ENCODE results near the gene CARD10.
"Not testable (repeated sequence)": the region's sequence is repeated elsewhere in the genome, so short reads cannot be mapped to it uniquely, and the experiment has no call there.

Gene CARD10

GRCh38 chr22:37552524-37553163, 33.4 kb upstream of the CARD10 start:
- DNase-seq = no peak

GRCh38 chr22:37551981-37552380, 32.8 kb upstream of the CARD10 start:
- DNase-seq = no peak

- DNase-seq = not testable (repeated sequence)
Observed at GRCh38 chr22:37550921-37551320, 31.7 kb upstream of the CARD10 start.

- DNase-seq = no peak
Observed at GRCh38 chr22:37549704-37550059, 30.5 kb upstream of the CARD10 start.

GRCh38 chr22:37547251-37547741, 28.1 kb upstream of the CARD10 start:
- DNase-seq = no peak

- DNase-seq = no peak
Observed at GRCh38 chr22:37546437-37547250, 27.4 kb upstream of the CARD10 start.

GRCh38 chr22:37545703-37546436, 26.7 kb upstream of the CARD10 start:
- DNase-seq = no peak

- peak; percentile 57 for DNase-seq
Observed at GRCh38 chr22:37544955-37545702, 25.9 kb upstream of the CARD10 start.

- no peak for DNase-seq
Observed at GRCh38 chr22:37542959-37543358, 23.7 kb upstream of the CARD10 start.

GRCh38 chr22:37542416-37542815, 23.2 kb upstream of the CARD10 start:
- not testable (repeated sequence) for DNase-seq

GRCh38 chr22:37539790-37540189, 20.6 kb upstream of the CARD10 start:
- not testable (repeated sequence) for DNase-seq

GRCh38 chr22:37538590-37539357, 19.6 kb upstream of the CARD10 start:
- peak; percentile 91 for DNase-seq

- DNase-seq = no peak
Observed at GRCh38 chr22:37535159-37535558, 15.9 kb upstream of the CARD10 start.

- DNase-seq = no peak
Observed at GRCh38 chr22:37534445-37534844, 15.2 kb upstream of the CARD10 start.

GRCh38 chr22:37533995-37534394, 14.8 kb upstream of the CARD10 start:
- no peak for DNase-seq

- DNase-seq = no peak
Observed at GRCh38 chr22:37529652-37530345, 10.6 kb upstream of the CARD10 start.

- not testable (repeated sequence) for DNase-seq
Observed at GRCh38 chr22:37527952-37528351, 8.7 kb upstream of the CARD10 start.

- DNase-seq = not testable (repeated sequence)
Observed at GRCh38 chr22:37527081-37527752, 8.0 kb upstream of the CARD10 start.

- DNase-seq = no peak
Observed at GRCh38 chr22:37526376-37526775, 7.2 kb upstream of the CARD10 start.

GRCh38 chr22:37525746-37526350, 6.6 kb upstream of the CARD10 start:
- no peak for DNase-seq
